Mesenchymal stem cell (in vitro differentiated cells and primary cell): ENCODE data around the gene MAPK9.

Source experiments
- DNase-seq: peaks from one replicate; pipeline ENCODE4 v3.0.0-alpha.2; 2013
- H2AFZ ChIP-seq: one replicate; pipeline ENCODE4 v1.6.1; 2013; ENCODE audit warnings: low read depth, mild to moderate bottlenecking, control low read depth, inconsistent platforms, low read length, moderate library complexity
- H2AK5ac ChIP-seq: 2 replicates; pipeline ENCODE4 v1.6.1; 2013; ENCODE audit warnings: low read length, moderate library complexity, mild to moderate bottlenecking, inconsistent platforms; ENCODE audit not compliant: severe bottlenecking
- H2BK120ac ChIP-seq: one replicate; pipeline ENCODE4 v1.6.1; 2013; ENCODE audit warnings: low read depth, mild to moderate bottlenecking, inconsistent platforms, low read length, moderate library complexity
- H2BK12ac ChIP-seq, 2 experiments: one replicate each; pipeline ENCODE4 v1.6.1; 2013; ENCODE audit warnings: inconsistent platforms in 2 of 2, low read length in 2 of 2, mild to moderate bottlenecking in 2 of 2, moderate library complexity in 2 of 2, control low read depth in 1 of 2
- H2BK15ac ChIP-seq: one replicate; pipeline ENCODE4 v1.6.1; 2013; ENCODE audit warnings: mild to moderate bottlenecking, low read depth, inconsistent platforms; ENCODE audit not compliant: poor library complexity, severe bottlenecking
- H2BK5ac ChIP-seq: 2 replicates; pipeline ENCODE4 v1.6.1; 2013; ENCODE audit warnings: low read depth, mild to moderate bottlenecking, low read length, control low read depth, inconsistent platforms; ENCODE audit not compliant: poor library complexity, severe bottlenecking
- H3K14ac ChIP-seq, 2 experiments: one replicate each; pipeline ENCODE4 v1.6.1; 2013; ENCODE audit warnings: inconsistent platforms in 2 of 2, low read length in 2 of 2, control low read depth in 1 of 2, mild to moderate bottlenecking in 1 of 2, moderate library complexity in 1 of 2
- H3K18ac ChIP-seq, 2 experiments: one replicate each; pipeline ENCODE4 v1.6.1; 2013; ENCODE audit warnings: inconsistent platforms in 2 of 2, low read length in 2 of 2, control low read depth in 1 of 2, low read depth in 1 of 2, mild to moderate bottlenecking in 1 of 2
- H3K23ac ChIP-seq, 2 experiments: one replicate each; pipeline ENCODE4 v1.6.1; 2013; ENCODE audit warnings: inconsistent platforms in 2 of 2, low read length in 2 of 2, mild to moderate bottlenecking in 2 of 2, moderate library complexity in 2 of 2, control low read depth in 1 of 2
- H3K27ac ChIP-seq: 2 replicates; pipeline ENCODE4 v1.5.1; 2013; ENCODE audit warnings: mild to moderate bottlenecking, moderate library complexity, low read length, control low read depth, inconsistent platforms; ENCODE audit not compliant: poor library complexity, severe bottlenecking
- H3K27me3 ChIP-seq, 2 experiments: 2 replicates each; pipeline versions ENCODE4 v1.6.1 to v1.7.0; 2013; ENCODE audit warnings: low read length in 2 of 2, mild to moderate bottlenecking in 2 of 2, moderate library complexity in 2 of 2, control low read depth in 1 of 2, inconsistent platforms in 1 of 2; ENCODE audit not compliant: control insufficient read depth in 1 of 2, insufficient read depth in 1 of 2
- H3K36me3 ChIP-seq, 2 experiments: 2 replicates each; pipeline versions ENCODE4 v1.6.1 to v1.7.0; 2013; ENCODE audit warnings: low read length in 2 of 2, control low read depth in 1 of 2, inconsistent platforms in 1 of 2, low read depth in 1 of 2, mild to moderate bottlenecking in 1 of 2; ENCODE audit not compliant: insufficient read depth in 2 of 2, control insufficient read depth in 1 of 2
- H3K4ac ChIP-seq, 2 experiments: one replicate each; pipeline ENCODE4 v1.6.1; 2013; ENCODE audit warnings: inconsistent platforms in 2 of 2, low read length in 2 of 2, mild to moderate bottlenecking in 2 of 2, moderate library complexity in 2 of 2, control low read depth in 1 of 2, low read depth in 1 of 2
- H3K4me1 ChIP-seq: 2 replicates; pipeline ENCODE4 v1.6.1; 2013; ENCODE audit warnings: low read depth, low read length, control low read depth; ENCODE audit not compliant: control insufficient read depth, insufficient read depth
- H3K4me2 ChIP-seq: 2 replicates; pipeline ENCODE4 v1.6.1; 2013; ENCODE audit warnings: low read length, mild to moderate bottlenecking, inconsistent platforms; ENCODE audit not compliant: poor library complexity, severe bottlenecking
- H3K4me3 ChIP-seq, 2 experiments: 2 replicates each; pipeline versions ENCODE4 v1.5.1 to v1.7.0; 2013; ENCODE audit warnings: low read length in 2 of 2, mild to moderate bottlenecking in 2 of 2, control low read depth in 1 of 2, low read depth in 1 of 2; ENCODE audit not compliant: insufficient read depth in 1 of 2
- H3K79me1 ChIP-seq: replicated peaks from 2 replicates; pipeline ENCODE4 v1.6.1; 2013; ENCODE audit warnings: mild to moderate bottlenecking, control low read depth, low read length, inconsistent platforms; ENCODE audit not compliant: poor library complexity, severe bottlenecking
- H3K9ac ChIP-seq: 2 replicates; pipeline ENCODE4 v1.7.0; 2013; ENCODE audit warnings: mild to moderate bottlenecking, low read length, moderate library complexity
- H3K9me3 ChIP-seq: 2 replicates; pipeline ENCODE4 v1.7.0; 2013; ENCODE audit warnings: mild to moderate bottlenecking, low read length; ENCODE audit not compliant: control insufficient read depth
- H4K8ac ChIP-seq: one replicate; pipeline ENCODE4 v1.6.1; 2013; ENCODE audit warnings: inconsistent platforms, mild to moderate bottlenecking, low read length, moderate library complexity
- H4K91ac ChIP-seq: one replicate; pipeline ENCODE4 v1.6.1; 2013; ENCODE audit warnings: mild to moderate bottlenecking, low read length, inconsistent platforms
- WGBS: methylation state at CpG from one replicate; pipeline ENCODE4 v1.1.7; 2013; ENCODE audit warnings: mixed read lengths; 5-methylcytosine and 5-hydroxymethylcytosine counted together

MAPK9 gene

GRCh38 chr5:180306796-180307195 lies 14.9 kb upstream of the MAPK9 start:
- Histone ChIP-seq H3K4me1 (peaks cover 5% of the 10 kb centered on the region), H3K79me1 (no peaks in the 10 kb centered on the region), H2BK5ac (no peak overlapping the region), H2BK120ac (no peak overlapping the region), H3K27ac (no peak overlapping the region), H3K27me3 (no peaks in the 10 kb centered on the region), H3K4ac (no peak overlapping the region), H2BK12ac (no peak overlapping the region), H2AFZ (no peak overlapping the region), H3K23ac (no peak overlapping the region), H3K36me3 (peaks cover 56 to 83% of the 10 kb centered on the region in 2 experiments), H3K4me3 (no peak overlapping the region), H3K14ac (no peak overlapping the region), H4K91ac (no peak overlapping the region), H3K18ac (no peak overlapping the region), H3K4me2 (no peak overlapping the region), H3K9ac (no peak overlapping the region), H4K8ac (no peak overlapping the region), H2BK15ac (no peak overlapping the region), H3K9me3 (no peaks in the 10 kb centered on the region), H2AK5ac (no peak overlapping the region)
- WGBS: 97% methylated on average over 8 of the region's 8 CpGs
- DNase-seq: no peak

GRCh38 chr5:180305481-180305880 lies 13.6 kb upstream of the MAPK9 start:
- H3K4me2 ChIP-seq: no peak overlapping the region
- H2BK15ac ChIP-seq: no peak overlapping the region
- H2BK5ac ChIP-seq: no peak overlapping the region
- no peak overlapping the region for H3K27ac ChIP-seq
- no peak overlapping the region for H2BK12ac ChIP-seq
- H3K9me3 ChIP-seq: no peaks in the 10 kb centered on the region
- no peak overlapping the region for H2AFZ ChIP-seq
- no peaks in the 10 kb centered on the region for H3K79me1 ChIP-seq
- H3K4me3 ChIP-seq: no peak overlapping the region
- DNase-seq: no peak
- H3K36me3 ChIP-seq: peaks cover 52 to 83% of the 10 kb centered on the region in 2 experiments
- H3K14ac ChIP-seq: no peak overlapping the region
- no peak overlapping the region for H3K18ac ChIP-seq
- no peak overlapping the region for H4K8ac ChIP-seq
- no peak overlapping the region for H3K4ac ChIP-seq
- no peak overlapping the region for H3K23ac ChIP-seq
- WGBS: 87% methylated on average over 12 of the region's 12 CpGs
- peaks cover 5% of the 10 kb centered on the region for H3K4me1 ChIP-seq
- H2AK5ac ChIP-seq: no peak overlapping the region
- no peaks in the 10 kb centered on the region for H3K27me3 ChIP-seq
- H2BK120ac ChIP-seq: no peak overlapping the region
- no peak overlapping the region for H3K9ac ChIP-seq
- no peak overlapping the region for H4K91ac ChIP-seq

- Histone ChIP-seq H4K8ac (no peak overlapping the region), H3K36me3 (peaks cover 50 to 88% of the 10 kb centered on the region in 2 experiments), H2AK5ac (no peak overlapping the region), H2BK15ac (no peak overlapping the region), H3K4me3 (no peak overlapping the region), H3K18ac (no peak overlapping the region), H4K91ac (no peak overlapping the region), H3K4ac (no peak overlapping the region), H3K4me2 (no peak overlapping the region), H2AFZ (no peak overlapping the region), H3K9ac (no peak overlapping the region), H2BK12ac (no peak overlapping the region), H2BK5ac (no peak overlapping the region), H3K23ac (no peak overlapping the region), H3K14ac (no peak overlapping the region), H2BK120ac (no peak overlapping the region), H3K4me1 (peaks cover 5% of the 10 kb centered on the region), H3K79me1 (no peaks in the 10 kb centered on the region), H3K9me3 (no peaks in the 10 kb centered on the region), H3K27me3 (no peaks in the 10 kb centered on the region), H3K27ac (no peak overlapping the region)
- WGBS: 97% methylated on average over 17 of the region's 18 CpGs
- DNase-seq: no peak
Measured at GRCh38 chr5:180304431-180305375, 12.8 kb upstream of the MAPK9 start.

- 100% methylated on average over 4 of the region's 4 CpGs for WGBS
- Histone ChIP-seq H2BK120ac (no peak overlapping the region), H3K4me3 (no peak overlapping the region), H3K4me1 (peaks cover 5% of the 10 kb centered on the region), H4K91ac (no peak overlapping the region), H2BK15ac (no peak overlapping the region), H3K9ac (no peak overlapping the region), H2BK12ac (no peak overlapping the region), H2AK5ac (no peak overlapping the region), H2AFZ (no peak overlapping the region), H3K4me2 (no peak overlapping the region), H4K8ac (no peak overlapping the region), H3K4ac (no peak overlapping the region), H3K27ac (no peak overlapping the region), H3K79me1 (no peaks in the 10 kb centered on the region), H3K18ac (no peak overlapping the region), H3K23ac (no peak overlapping the region), H3K27me3 (no peaks in the 10 kb centered on the region), H2BK5ac (no peak overlapping the region), H3K14ac (no peak overlapping the region), H3K36me3 (peaks cover 48 to 85% of the 10 kb centered on the region in 2 experiments), H3K9me3 (no peaks in the 10 kb centered on the region)
- DNase-seq: no peak
Measured at GRCh38 chr5:180304016-180304292, 12.1 kb upstream of the MAPK9 start.
